Esophagus (tissue), 2 donors: ENCODE results near the gene ANK2. TPM values are rescaled to one million over a fixed set of nuclear protein-coding genes. Genes with fewer than 3 reads are reported as not detected.

ENCODE experiments used
- H3K27ac ChIP-seq, 2 donors: one replicate each; pipeline ENCODE4 v1.5.1; 2013; ENCODE audit warnings: low read depth in 2 of 2, mild to moderate bottlenecking in 2 of 2, inconsistent platforms in 1 of 2, low read length in 1 of 2, moderate library complexity in 1 of 2
- H3K27me3 ChIP-seq, 2 donors: one replicate each; pipeline ENCODE4 v1.6.1; 2013; ENCODE audit warnings: low read length in 2 of 2, control low read depth in 1 of 2, mild to moderate bottlenecking in 1 of 2; ENCODE audit not compliant: insufficient read depth in 2 of 2, control insufficient read depth in 1 of 2
- H3K36me3 ChIP-seq, 2 donors: one replicate each; pipeline ENCODE4 v1.6.1; 2013; ENCODE audit warnings: low read length in 1 of 2; ENCODE audit not compliant: control insufficient read depth in 2 of 2, insufficient read depth in 2 of 2
- H3K4me1 ChIP-seq, 2 donors: one replicate each; pipeline ENCODE4 v1.6.1; 2013; ENCODE audit warnings: low read length in 1 of 2; ENCODE audit not compliant: control insufficient read depth in 2 of 2, insufficient read depth in 2 of 2
- H3K4me3 ChIP-seq, 2 donors: one replicate each; pipeline ENCODE4 v1.5.1; 2013; ENCODE audit warnings: low read length in 2 of 2, mild to moderate bottlenecking in 2 of 2, low read depth in 1 of 2, moderate library complexity in 1 of 2
- H3K9me3 ChIP-seq, 2 donors: one replicate each; pipeline ENCODE4 v1.6.1; 2013; ENCODE audit warnings: mild to moderate bottlenecking in 2 of 2, low read depth in 1 of 2, low read length in 1 of 2, moderate library complexity in 1 of 2; ENCODE audit not compliant: control insufficient read depth in 2 of 2, insufficient read depth in 1 of 2
- WGBS, 2 donors: extraction: QIAGEN DNeasy Blood & Tissue Kit; methylation state at CpG; one replicate each; pipeline ENCODE4 v1.1.7; 2013; 5-methylcytosine and 5-hydroxymethylcytosine counted together
- polyA plus RNA-seq, 2 donors: library from polyadenylated mRNA; stranded (reverse); fragments of 200-250 nt; gene quantifications; one replicate each; pipeline ENCODE4 v1.2.3, GENCODE V29; 2013
- donor health status: healthy with polysubstance abuse.
- donor health status: Bipolar disorder and iron deficiency.

ANK2 gene
- polyA plus RNA-seq, 2 donors, result 0.51 to 1.4 TPM

DNA sequence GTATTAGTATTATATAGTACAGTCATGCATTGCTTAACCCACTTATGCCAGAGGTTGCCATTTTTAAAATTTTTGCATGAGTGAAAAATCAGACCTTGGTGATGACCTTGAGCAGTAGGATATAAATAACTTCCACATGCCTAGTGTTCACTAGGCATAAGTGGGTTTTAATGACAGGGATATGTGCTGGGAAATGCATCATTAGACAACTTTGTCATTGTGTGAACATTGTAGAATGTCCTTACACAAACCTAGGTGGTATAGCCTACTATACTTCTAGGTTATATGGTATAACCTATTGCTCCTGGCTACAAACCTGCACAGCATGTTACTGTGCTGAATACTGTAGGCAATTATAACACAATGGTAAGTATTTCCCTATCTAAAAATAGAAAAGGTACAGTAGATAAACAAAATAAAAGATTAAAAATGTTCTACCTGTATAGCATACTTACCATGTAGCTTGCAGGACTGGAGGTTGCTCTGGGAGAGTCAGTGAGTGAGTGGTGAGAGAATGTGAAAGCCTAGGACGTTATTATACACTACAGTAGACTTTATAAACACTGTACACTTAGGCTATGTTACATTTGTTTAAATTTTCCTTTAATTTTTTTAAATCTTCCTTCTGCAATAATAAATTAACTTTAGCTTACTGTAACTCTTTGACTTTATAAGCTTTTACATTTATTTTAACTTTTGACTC, 326.7 kb downstream of the ANK2 start:
- Histone ChIP-seq H3K36me3 (no peaks in the 10 kb centered on the region), H3K27me3 (no peaks in the 10 kb centered on the region), H3K4me1 (no peaks in the 10 kb centered on the region), H3K4me3 (no peak overlapping the region), H3K9me3 (no peaks in the 10 kb centered on the region), H3K27ac (no peak overlapping the region)
- 71 to 74% methylated on average over 1 of the region's 1 CpG for WGBS, 2 donors

DNA sequence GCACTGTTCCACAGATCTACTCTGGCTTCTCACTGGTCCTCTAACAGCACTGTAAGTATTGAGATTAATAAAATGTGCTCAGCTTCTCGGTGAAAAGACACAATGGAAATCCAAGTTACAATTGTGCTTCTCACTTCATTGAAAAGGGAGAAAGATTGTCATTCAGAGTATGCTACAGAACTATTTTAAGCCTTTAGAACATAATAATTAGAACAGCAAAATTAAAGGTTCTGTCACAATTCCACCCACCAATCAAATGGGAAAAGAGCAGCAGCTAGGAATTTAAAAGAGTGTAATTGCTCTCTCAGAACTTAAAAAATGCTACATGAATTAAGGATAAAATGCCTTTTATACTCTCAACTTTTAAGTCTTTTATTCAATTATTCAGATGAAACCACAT, 329.4 kb downstream of the ANK2 start:
- H3K4me1 ChIP-seq, result no peaks in the 10 kb centered on the region
- no peaks in the 10 kb centered on the region for H3K27me3 ChIP-seq
- 88 to 92% methylated on average over 1 of the region's 1 CpG for whole genome bisulfite sequencing, 2 donors
- H3K36me3 ChIP-seq, result no peaks in the 10 kb centered on the region
- H3K27ac ChIP-seq, result no peak overlapping the region
- no peaks in the 10 kb centered on the region for H3K9me3 ChIP-seq
- no peak overlapping the region for H3K4me3 ChIP-seq

DNA sequence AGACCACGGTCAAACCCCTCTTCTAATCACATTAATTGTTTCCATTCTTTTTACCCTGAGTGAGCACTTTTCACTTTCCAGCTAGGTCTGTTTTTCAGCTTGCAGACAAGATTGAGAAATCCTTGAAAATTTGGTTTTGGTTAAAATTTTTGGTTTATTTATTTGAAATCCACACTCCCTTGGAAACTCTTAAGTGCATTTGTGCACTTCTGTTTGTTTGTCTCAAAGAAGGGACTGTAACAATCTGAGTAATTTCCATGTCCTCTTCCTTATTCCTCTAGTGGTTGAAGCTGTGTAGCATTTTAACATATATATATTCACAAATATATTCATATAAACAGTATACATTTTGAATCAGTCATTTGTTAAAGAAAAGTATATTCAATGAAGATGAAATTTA, 333.3 kb downstream of the ANK2 start:
- no peaks in the 10 kb centered on the region for H3K9me3 ChIP-seq
- H3K36me3 ChIP-seq, result no peaks in the 10 kb centered on the region
- no peak overlapping the region for H3K27ac ChIP-seq
- H3K4me1 ChIP-seq, result peaks cover 0 to 2% of the 10 kb centered on the region in 2 donors
- 59 to 75% methylated on average over 1 of the region's 1 CpG for WGBS, 2 donors
- H3K4me3 ChIP-seq, result no peak overlapping the region
- no peaks in the 10 kb centered on the region for H3K27me3 ChIP-seq

DNA sequence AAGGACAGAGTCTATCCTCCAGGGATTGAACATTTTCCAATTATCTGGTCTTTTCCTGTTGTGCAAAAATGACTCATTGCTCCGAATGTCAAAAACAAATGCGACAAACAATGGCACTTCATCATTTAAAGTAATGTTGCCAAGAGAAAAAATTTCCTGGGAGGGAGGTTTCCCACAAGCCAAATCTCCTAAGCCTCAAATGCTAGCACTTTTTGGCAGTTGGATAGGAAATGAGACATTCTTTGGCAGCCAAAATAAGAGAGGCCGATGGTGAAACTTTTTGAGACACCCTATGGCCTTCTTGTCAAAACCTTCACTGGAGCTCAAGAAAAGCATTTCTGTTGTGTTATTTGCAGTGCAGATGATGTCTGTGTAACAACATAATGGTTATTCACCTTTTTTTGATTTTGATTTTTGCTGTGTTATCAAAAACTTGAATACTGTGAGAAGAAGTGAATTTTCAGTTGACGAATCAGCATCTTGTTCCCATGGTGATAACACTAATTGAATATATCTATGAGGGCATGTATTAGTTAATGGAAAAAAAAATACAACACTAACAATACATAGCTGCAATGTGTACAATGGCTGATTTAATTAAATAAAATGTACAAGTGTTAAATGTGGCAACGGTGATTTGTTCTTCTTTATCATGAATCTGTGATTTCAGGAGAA, 333.8 kb downstream of the ANK2 start:
- Histone ChIP-seq H3K27me3 (no peaks in the 10 kb centered on the region), H3K36me3 (no peaks in the 10 kb centered on the region), H3K4me1 (peaks cover 0 to 2% of the 10 kb centered on the region in 2 donors), H3K4me3 (no peak overlapping the region), H3K9me3 (no peaks in the 10 kb centered on the region), H3K27ac (no peak overlapping the region)
- WGBS, 2 donors, result 38 to 55% methylated on average over 5 of the region's 5 CpGs

DNA sequence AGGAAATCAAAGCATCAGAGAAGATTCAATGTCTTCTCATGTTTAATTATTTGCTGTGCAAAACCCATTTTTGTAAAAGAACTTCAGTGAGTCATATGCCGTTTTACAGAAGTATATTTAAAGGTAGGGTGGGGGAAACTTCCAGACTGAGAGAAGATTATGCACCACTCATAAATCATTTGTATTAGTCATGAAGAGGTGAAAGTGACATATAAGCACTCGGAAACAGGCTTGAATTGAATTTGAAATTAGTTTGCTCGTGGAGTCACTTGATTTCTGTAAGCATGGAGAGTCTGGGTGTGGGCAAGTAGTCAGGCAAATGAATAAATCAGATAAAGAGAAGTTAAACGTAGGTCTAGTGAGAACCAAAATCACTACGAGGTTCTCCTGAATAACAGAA, 335.1 kb downstream of the ANK2 start:
- Histone ChIP-seq H3K27ac (no peak overlapping the region), H3K4me3 (no peak overlapping the region), H3K9me3 (no peaks in the 10 kb centered on the region), H3K36me3 (no peaks in the 10 kb centered on the region), H3K4me1 (peaks cover 0 to 2% of the 10 kb centered on the region in 2 donors), H3K27me3 (peaks cover 0 to 2% of the 10 kb centered on the region in 2 donors)
- 13 to 31% methylated on average over 5 of the region's 5 CpGs for WGBS, 2 donors

DNA sequence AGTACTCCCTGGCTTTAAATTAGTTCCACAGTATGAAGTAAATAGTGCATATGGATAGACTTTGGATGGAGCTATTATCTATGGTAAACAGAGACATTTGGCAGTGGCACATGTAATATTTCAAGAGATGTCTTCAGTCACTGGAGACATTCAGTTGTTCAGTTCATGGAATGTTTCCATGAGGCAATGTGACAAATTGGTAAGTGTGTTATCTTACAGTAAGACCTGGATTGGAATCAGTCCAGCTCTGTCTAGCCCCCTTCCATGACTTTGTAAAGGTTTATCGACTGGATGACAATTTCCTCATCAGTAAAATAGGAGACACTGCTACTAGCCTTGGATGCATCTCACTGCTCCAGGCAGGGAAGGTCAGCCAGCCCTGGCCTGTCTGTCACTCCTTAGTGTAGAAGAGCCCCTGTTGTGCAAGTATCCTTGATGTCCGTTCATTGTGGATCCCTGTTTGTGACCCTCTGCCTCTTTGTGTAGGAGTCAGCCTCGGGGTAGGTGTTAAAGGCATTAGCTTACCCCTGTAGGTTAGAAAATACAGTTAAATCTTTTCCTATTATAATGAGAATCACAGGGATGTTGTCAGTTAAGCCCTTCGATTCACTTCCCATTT, 335.9 kb downstream of the ANK2 start:
- Histone ChIP-seq H3K9me3 (no peaks in the 10 kb centered on the region), H3K36me3 (no peaks in the 10 kb centered on the region), H3K27me3 (peaks cover 0 to 2% of the 10 kb centered on the region in 2 donors), H3K4me3 (no peak overlapping the region), H3K27ac (no peak overlapping the region), H3K4me1 (peaks cover 0 to 2% of the 10 kb centered on the region in 2 donors)
- 88 to 90% methylated on average over 4 of the region's 4 CpGs for WGBS, 2 donors

DNA sequence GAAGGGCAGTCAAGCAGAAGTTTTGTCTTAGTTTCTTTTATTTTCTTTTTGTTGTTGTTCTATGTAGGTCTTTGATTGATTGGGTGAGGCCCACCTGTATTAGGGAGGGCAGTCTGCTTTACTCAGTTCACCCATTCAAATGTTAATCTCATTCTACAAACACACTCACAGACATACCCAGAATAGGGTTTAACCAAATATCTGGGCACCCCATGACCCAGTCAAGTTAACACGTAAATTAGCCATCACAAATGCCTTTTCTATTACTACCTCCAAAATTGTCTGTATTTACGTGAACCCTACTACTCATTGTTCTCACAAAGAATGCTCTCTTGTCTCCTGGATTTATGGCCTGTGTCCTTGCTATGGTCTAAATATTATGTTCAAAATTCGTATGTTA, 339.7 kb downstream of the ANK2 start:
- 92% methylated on average over 3 of the region's 3 CpGs for WGBS, 2 donors
- Histone ChIP-seq H3K4me1 (peaks cover 0 to 2% of the 10 kb centered on the region in 2 donors), H3K9me3 (no peaks in the 10 kb centered on the region), H3K4me3 (no peak overlapping the region), H3K27ac (no peak overlapping the region), H3K36me3 (no peaks in the 10 kb centered on the region), H3K27me3 (peaks cover 0 to 2% of the 10 kb centered on the region in 2 donors)

DNA sequence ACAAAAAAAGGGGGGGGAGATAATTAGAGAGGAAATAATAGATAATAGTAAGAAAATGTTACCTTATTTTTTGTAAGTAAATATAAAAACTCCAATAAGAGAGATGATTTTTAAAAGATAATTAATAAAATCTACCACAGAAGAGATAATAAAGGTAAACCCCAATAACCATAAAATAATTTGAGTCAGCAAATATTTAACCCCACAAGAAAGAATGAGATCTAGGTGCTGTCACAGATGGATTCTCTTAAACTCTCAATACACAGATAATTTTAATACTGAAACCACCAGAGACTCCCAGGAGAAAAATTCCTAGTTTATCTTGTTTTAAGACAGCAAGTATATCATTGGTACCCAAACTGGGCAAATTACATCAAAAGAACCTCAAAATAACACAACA, 341.4 kb downstream of the ANK2 start:
- Histone ChIP-seq H3K4me3 (no peak overlapping the region), H3K9me3 (no peaks in the 10 kb centered on the region), H3K27ac (no peak overlapping the region), H3K4me1 (peaks cover 0 to 2% of the 10 kb centered on the region in 2 donors), H3K27me3 (peaks cover 0 to 2% of the 10 kb centered on the region in 2 donors), H3K36me3 (no peaks in the 10 kb centered on the region)

DNA sequence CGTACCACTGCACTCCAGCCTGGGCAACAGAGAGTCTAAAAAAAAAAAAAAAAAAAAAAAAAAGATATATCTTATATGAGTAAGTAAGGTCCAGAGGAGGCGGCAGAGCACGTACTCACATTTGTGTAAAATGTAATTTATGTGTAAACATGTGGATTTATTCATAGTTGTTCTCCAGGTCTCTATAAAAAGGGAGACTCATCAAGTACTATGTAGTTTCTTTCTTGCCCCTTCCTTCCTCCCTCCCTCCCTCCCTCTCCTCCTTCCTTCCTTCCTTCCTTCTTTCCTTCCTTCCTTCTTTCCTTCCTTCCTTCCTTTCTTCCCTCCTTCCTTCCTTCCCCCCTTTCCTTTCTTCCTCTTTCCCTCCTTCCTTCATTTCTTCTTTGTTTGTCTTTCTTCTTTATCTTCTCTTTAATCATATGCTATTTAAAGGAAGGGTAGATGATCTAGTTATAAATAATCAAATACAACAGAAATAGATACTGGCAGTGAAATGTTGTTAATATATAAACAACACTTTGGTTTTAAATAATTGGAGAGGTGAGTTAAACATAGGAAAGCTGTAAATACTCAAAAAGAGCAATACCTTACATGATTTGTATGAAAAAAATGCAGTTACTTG, 344.8 kb downstream of the ANK2 start:
- Histone ChIP-seq H3K9me3 (no peaks in the 10 kb centered on the region), H3K27me3 (peaks cover 0 to 2% of the 10 kb centered on the region in 2 donors), H3K4me1 (peaks cover 0 to 5% of the 10 kb centered on the region in 2 donors), H3K36me3 (no peaks in the 10 kb centered on the region), H3K4me3 (no peak overlapping the region), H3K27ac (no peak overlapping the region)
- 59 to 77% methylated on average over 3 of the region's 3 CpGs for WGBS, 2 donors
